Endothelial cell (in vitro differentiated cells): ENCODE measurements around the gene EEF1AKMT3. TPM values are rescaled to one million over a fixed set of nuclear protein-coding genes. Genes with fewer than 3 reads are reported as not detected.
A peak's percentile ranks its signal among the peaks of the same experiment; 100 is the strongest.

Experiments
- microRNA-seq: library from miRNA; unstranded; fragments of <30 nt; microRNA quantifications from one replicate; pipeline ENCODE4, GENCODE V29; 2020; ENCODE audit not compliant: unreplicated experiment
- total RNA-seq: library from RNA; stranded (reverse); fragmentation: NEBNext Ultra II Directional; extraction: Animal tissue kit (Norgen Biotek cat#: 25700); gene quantifications from one replicate; pipeline ENCODE4 v1.2.1, GENCODE V29; 2021; ENCODE audit not compliant: unreplicated experiment

The EEF1AKMT3 gene
- total RNA-seq, 1 donor from 2014 or later: 8.6 TPM

Small RNAs within 50 kb of the gene (microRNA-seq; reads per million reads assigned to microRNA genes)
- gene MIR26A2: 35.0 reads per million, percentile 73 among the genes with 10 or more reads in this experiment
- gene MIR6759: 0.28 reads per million

Other genes starting within 250 kb of the EEF1AKMT3 start
- 99.0 TPM for gene MBD6, start 249.8 kb upstream of the EEF1AKMT3 start, total RNA-seq
- gene DCTN2, start 225.4 kb upstream of the EEF1AKMT3 start, total RNA-seq: 195 TPM
- gene KIF5A, start 222.6 kb upstream of the EEF1AKMT3 start, total RNA-seq: 0.46 TPM
- gene PIP4K2C, start 181.4 kb upstream of the EEF1AKMT3 start, total RNA-seq: 18.5 TPM
- 43.7 TPM for gene DTX3, start 167.8 kb upstream of the EEF1AKMT3 start, total RNA-seq
- 20.0 TPM for gene ARHGEF25, start 161.2 kb upstream of the EEF1AKMT3 start, total RNA-seq
- 1.3 TPM for gene B4GALNT1, start 139.4 kb upstream of the EEF1AKMT3 start, total RNA-seq
- gene OS9, start 78.5 kb upstream of the EEF1AKMT3 start, total RNA-seq: 220 TPM
- gene AGAP2, start 33.9 kb upstream of the EEF1AKMT3 start, total RNA-seq: 27.0 TPM
- 21.8 TPM for gene TSPAN31, start 27.6 kb upstream of the EEF1AKMT3 start, total RNA-seq
- 120 TPM for gene CDK4, start 20.3 kb upstream of the EEF1AKMT3 start, total RNA-seq
- gene MARCHF9, start 17.5 kb upstream of the EEF1AKMT3 start, total RNA-seq: 2.3 TPM
- 1.4 TPM for gene CYP27B1, start 5.5 kb upstream of the EEF1AKMT3 start, total RNA-seq
- gene METTL1, start 509 bp upstream of the EEF1AKMT3 start, total RNA-seq: 10.6 TPM
- 25.8 TPM for gene TSFM, start 10.2 kb downstream of the EEF1AKMT3 start, total RNA-seq
- gene AVIL, start 46.1 kb downstream of the EEF1AKMT3 start, total RNA-seq: 4.5 TPM
- gene CTDSP2, start 74.1 kb downstream of the EEF1AKMT3 start, total RNA-seq: 181 TPM
- 3.1 TPM for gene ATP23, start 169.0 kb downstream of the EEF1AKMT3 start, total RNA-seq